Vagina (tissue), 2 donors: ENCODE measurements around the gene STK32B.

Source experiments
- POLR2A ChIP-seq, 2 donors: fragments of 450-650 bp; IDR thresholded peaks; one replicate each; pipeline ENCODE4 v1.6.1; 2017; ENCODE audit warnings: antibody characterized with exemption in 2 of 2, mild to moderate bottlenecking in 2 of 2, moderate library complexity in 2 of 2
- POLR2AphosphoS5 ChIP-seq, 2 donors: sonication (generic); formaldehyde crosslinking; IDR thresholded peaks; one replicate each; pipeline ENCODE4 v1.9.0; 2017; ENCODE audit warnings: antibody characterized with exemption in 2 of 2, mild to moderate bottlenecking in 2 of 2, low read depth in 1 of 2; ENCODE audit not compliant: insufficient read depth in 1 of 2
- TF ChIP-seq, protein P1 (sequence below), 3 experiments: fragments of 450-650 bp in 2 of 3; fragments of 200-600 bp in 1 of 3; sonication (generic) in 1 of 3; IDR thresholded peaks; one replicate each; pipeline ENCODE4 v1.5.1; 2017 to 2019; ENCODE audit warnings: antibody characterized with exemption in 3 of 3, mild to moderate bottlenecking in 2 of 3, moderate library complexity in 2 of 3

DNA sequence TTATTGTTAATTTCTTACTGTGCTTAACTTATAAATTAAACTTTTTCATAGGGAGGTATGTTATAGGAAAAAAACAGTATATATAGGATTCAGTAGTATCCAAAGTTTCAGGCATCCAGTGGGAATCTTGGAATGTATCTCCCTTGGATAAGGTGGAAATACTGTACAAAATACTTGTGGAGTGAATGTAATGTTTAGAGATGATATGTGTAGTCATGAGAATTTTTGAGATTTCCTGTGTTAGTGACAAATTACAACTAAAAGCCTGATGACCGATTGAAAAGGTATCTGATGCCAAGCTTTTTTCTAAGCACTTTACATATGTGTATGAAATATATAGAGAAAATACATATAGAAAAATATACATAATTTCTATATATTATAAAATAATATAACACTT is 69.2 kb downstream of the STK32B start:
- TF ChIP-seq POLR2AphosphoS5 (IDR thresholded peaks at IDR 0.05; ENCODE audit: insufficient read depth in 1 of 2, low read depth in 1 of 2) (no peak), POLR2A (IDR thresholded peaks at IDR 0.05) (no peak)
- TF ChIP-seq, protein P1, sequence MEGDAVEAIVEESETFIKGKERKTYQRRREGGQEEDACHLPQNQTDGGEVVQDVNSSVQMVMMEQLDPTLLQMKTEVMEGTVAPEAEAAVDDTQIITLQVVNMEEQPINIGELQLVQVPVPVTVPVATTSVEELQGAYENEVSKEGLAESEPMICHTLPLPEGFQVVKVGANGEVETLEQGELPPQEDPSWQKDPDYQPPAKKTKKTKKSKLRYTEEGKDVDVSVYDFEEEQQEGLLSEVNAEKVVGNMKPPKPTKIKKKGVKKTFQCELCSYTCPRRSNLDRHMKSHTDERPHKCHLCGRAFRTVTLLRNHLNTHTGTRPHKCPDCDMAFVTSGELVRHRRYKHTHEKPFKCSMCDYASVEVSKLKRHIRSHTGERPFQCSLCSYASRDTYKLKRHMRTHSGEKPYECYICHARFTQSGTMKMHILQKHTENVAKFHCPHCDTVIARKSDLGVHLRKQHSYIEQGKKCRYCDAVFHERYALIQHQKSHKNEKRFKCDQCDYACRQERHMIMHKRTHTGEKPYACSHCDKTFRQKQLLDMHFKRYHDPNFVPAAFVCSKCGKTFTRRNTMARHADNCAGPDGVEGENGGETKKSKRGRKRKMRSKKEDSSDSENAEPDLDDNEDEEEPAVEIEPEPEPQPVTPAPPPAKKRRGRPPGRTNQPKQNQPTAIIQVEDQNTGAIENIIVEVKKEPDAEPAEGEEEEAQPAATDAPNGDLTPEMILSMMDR (IDR thresholded peaks at IDR 0.05) = no peak
